Measurements from ENCODE around the gene FSTL3.
"Not testable (repeated sequence)": the region's sequence is repeated elsewhere in the genome, so short reads cannot be mapped to it uniquely, and the experiment has no call there.

Gene FSTL3

GRCh38 chr19:676339-677105, at the start of gene FSTL3:
TSS of gene FSTL3 (plus strand) at chr19:676392. CDS start at chr19:676424, 32 bp downstream.
- DNase-seq = no peak

- not testable (repeated sequence) for DNase-seq
These were observed 49.6 kb upstream of the FSTL3 start for GRCh38 chr19:626566-626965.

- DNase-seq = no peak
These were observed 48.0 kb upstream of the FSTL3 start for GRCh38 chr19:628168-628567.

- DNase-seq = not testable (repeated sequence)
These were observed 46.7 kb upstream of the FSTL3 start for GRCh38 chr19:629515-629914.

- no peak for DNase-seq
These were observed 46.1 kb upstream of the FSTL3 start for GRCh38 chr19:629961-630714.

- peak; percentile 24 for DNase-seq
These were observed 43.6 kb upstream of the FSTL3 start for GRCh38 chr19:632579-633067.

GRCh38 chr19:633068-633785, 43.0 kb upstream of the FSTL3 start, which contains the start of gene POLRMT:
TSS of gene POLRMT (minus strand) at chr19:633537. CDS start at chr19:633512, 25 bp downstream.
- DNase-seq = peak; percentile 91

GRCh38 chr19:633786-634639, 42.2 kb upstream of the FSTL3 start:
- DNase-seq = no peak

GRCh38 chr19:634975-635652, 41.1 kb upstream of the FSTL3 start:
- DNase-seq = no peak

- DNase-seq = no peak
These were observed 37.3 kb upstream of the FSTL3 start for GRCh38 chr19:638906-639252.

- DNase-seq = peak; percentile 95
These were observed 36.7 kb upstream of the FSTL3 start, which contains the start of gene FGF22 for GRCh38 chr19:639253-640160. TSS of gene FGF22 (plus strand) at chr19:639879. CDS start at chr19:639926, 47 bp downstream.

- no peak for DNase-seq
These were observed 36.0 kb upstream of the FSTL3 start for GRCh38 chr19:640161-640558.

GRCh38 chr19:640606-641189, 35.5 kb upstream of the FSTL3 start:
- DNase-seq = no peak

GRCh38 chr19:641702-642101, 34.5 kb upstream of the FSTL3 start:
- no peak for DNase-seq

- DNase-seq = no peak
These were observed 33.1 kb upstream of the FSTL3 start for GRCh38 chr19:642767-643727.

- DNase-seq = no peak
These were observed 32.5 kb upstream of the FSTL3 start for GRCh38 chr19:643736-644135.

- DNase-seq = no peak
These were observed 31.8 kb upstream of the FSTL3 start for GRCh38 chr19:644363-644762.

- no peak for DNase-seq
These were observed 31.4 kb upstream of the FSTL3 start for GRCh38 chr19:644789-645188.
